GM18519 (cell line): Measurements from ENCODE around the gene FAM47A.

Experiments used
- ATAC-seq: cut with Tn5 transposase; IDR thresholded peaks from one replicate; pipeline ENCODE4 v1.9.1; 2021; ENCODE audit warnings: mild to moderate bottlenecking, moderate library complexity; ENCODE audit not compliant: unreplicated experiment, low FRiP score

The FAM47A gene

DNA sequence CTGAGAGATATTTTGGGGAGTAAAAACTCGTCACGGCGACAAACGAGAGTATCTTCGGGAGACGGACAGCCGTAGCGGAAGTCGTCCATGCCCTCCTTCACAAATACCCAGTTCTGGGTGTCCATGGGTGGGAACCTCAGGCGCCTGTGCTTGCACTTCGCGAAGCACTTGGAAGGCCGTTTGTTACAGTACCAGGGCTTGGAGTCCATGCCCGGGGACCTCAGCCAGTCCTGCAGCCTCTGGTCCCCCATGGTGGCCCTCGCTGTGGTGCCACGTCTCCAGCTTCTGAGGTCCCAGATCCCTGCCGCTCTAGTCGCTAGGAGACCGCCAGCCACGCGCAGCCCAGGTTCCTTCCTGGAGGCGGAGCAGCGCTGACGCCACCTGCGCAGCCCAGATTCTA lies at the start of gene FAM47A:
TSS of gene FAM47A (minus strand) at position 287 of the 400 bp plus-strand sequence. CDS start at position 251, 36 bp downstream.
- no peak for ATAC-seq

- ATAC-seq, result no peak
These were observed 15.2 kb upstream of the FAM47A start for GRCh38 chrX:34147345-34147744.

DNA sequence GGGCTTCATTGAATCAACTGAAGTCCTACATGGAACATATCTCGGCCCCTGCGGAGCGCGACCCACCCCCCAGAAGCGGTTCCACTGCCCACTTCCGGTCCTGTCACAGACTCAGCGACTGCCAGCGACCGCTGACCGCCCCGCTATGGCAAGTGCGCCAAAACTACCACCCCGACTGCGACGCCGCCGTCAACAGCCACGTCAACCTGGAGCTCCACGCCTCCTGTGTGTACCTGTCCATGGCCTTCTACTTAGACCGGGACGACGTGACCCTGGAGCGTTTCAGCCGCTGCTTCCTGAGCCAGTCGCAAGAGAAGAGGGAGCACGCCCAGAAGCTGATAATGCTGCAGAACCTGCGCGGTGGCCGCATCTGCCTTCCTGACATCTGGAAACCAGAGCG lies 14.8 kb upstream of the FAM47A start:
- no peak for ATAC-seq

DNA sequence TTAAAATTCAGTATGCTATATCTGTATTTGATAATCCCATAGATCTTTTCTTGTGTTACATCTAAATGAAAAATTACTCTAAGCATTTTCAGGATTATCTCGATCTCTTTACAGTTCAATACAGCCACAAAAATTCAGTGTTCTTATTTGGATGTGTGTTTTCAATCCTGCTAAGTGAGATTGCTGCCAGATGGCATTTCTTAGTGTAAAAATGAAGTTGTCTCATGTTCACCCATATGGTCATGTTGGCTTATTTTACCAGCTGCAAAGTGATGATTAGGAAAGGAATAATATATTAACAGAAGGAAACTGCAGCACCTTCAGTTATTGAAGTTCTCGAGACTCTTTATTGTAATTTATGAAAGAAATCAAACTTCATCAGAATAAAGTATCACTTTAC lies 12.1 kb upstream of the FAM47A start:
- ATAC-seq, result no peak

- ATAC-seq, result no peak
These were observed 8.7 kb upstream of the FAM47A start for GRCh38 chrX:34140816-34141215.

- no peak for ATAC-seq
These were observed 952 bp downstream of the FAM47A start for GRCh38 chrX:34130980-34131744.

DNA sequence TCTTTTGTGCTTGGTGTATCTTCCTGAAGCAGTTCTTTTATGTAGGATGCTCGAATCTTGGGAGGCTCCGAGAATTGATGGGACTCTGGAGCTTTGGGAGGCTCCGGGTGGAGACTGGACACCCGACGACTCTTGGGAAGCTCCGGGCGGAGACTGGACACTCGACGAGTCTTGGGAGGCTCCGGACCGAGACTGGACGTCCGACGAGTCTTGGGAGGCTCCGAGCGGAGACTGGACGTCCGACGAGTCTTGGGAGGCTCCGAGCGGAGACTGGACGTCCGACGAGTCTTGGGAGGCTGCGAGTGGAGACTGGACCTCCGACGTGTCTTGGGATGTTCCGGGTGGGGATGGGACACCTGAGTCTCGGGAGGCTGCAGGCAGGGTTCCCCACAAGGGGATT lies 1.6 kb downstream of the FAM47A start:
- ATAC-seq, result no peak

DNA sequence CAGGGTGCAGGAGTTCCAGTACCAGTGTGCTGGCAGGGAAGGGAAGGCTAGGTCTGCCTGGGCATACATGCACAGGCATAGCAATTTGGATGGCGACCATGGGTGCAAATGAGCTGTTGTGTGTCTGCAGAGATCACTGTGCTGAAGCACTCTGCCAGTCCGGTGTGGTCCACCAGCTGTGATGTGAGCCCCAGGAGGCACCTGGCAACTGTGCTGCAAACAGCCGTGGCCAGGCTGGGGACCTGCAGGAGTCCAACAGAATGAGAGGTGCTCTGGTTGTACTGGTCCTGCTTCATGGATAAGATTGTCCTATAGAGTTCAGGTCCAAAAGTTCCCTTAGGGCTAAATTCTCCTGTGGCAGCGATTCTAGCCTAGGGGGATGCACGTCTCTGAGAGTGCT lies 6.1 kb downstream of the FAM47A start:
- ATAC-seq, result no peak

DNA sequence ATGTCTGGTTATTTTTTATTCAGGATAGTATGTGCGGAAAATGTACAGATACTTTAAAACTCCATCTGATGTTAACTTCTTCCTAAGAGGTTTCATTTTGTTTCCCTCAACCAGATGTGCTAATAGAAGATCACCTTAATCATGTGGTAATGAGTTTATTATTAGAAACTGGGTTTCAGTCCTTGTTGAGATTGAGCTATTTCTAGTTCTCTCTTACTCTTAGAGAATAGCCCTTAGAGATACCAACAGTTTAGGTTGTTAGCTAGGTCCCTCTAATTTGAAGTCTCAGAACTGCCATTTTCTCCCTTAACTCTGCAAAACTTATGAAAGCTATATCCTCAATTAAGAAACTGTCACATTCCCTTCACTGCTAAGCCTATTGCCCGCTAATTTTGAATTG lies 13.0 kb downstream of the FAM47A start:
- ATAC-seq, result no peak

GRCh38 chrX:34112459-34112858 lies 19.7 kb downstream of the FAM47A start:
- no peak for ATAC-seq
